Progenitor cell of endocrine pancreas (in vitro differentiated cells): ENCODE results near the gene ARID1B. TPM values are rescaled to one million over a fixed set of nuclear protein-coding genes. Genes with fewer than 3 reads are reported as not detected.

Experiments
- DNase-seq: peaks from one replicate; pipeline ENCODE4 v3.0.0; 2021; ENCODE audit warnings: low spot score; ENCODE audit not compliant: unreplicated experiment
- H3K27ac Mint-ChIP-seq: 2 replicates; pipeline ENCODE4 v1.8.0; 2021; ENCODE audit warnings: mild to moderate bottlenecking, moderate library complexity, mixed read lengths
- H3K27me3 Mint-ChIP-seq: 2 replicates; pipeline ENCODE4 v1.8.0; 2021; ENCODE audit warnings: mixed read lengths
- H3K36me3 Mint-ChIP-seq: 2 replicates; pipeline ENCODE4 v1.8.0; 2022; ENCODE audit warnings: mixed read lengths; ENCODE audit not compliant: insufficient read depth
- H3K4me1 Mint-ChIP-seq: 2 replicates; pipeline ENCODE4 v1.8.0; 2021; ENCODE audit warnings: low read depth, mixed read lengths
- H3K4me3 Mint-ChIP-seq: 2 replicates; pipeline ENCODE4 v1.8.0; 2021; ENCODE audit warnings: low read depth, mild to moderate bottlenecking, moderate library complexity, mixed read lengths
- H3K9me3 Mint-ChIP-seq: 2 replicates; pipeline ENCODE4 v1.8.0; 2021; ENCODE audit warnings: low read depth, mixed read lengths
- total RNA-seq: library from RNA; stranded (reverse); gene quantifications from 2 replicates; pipeline ENCODE4 v1.2.1, GENCODE V29; 2021
- TF ChIP-seq, protein P1 (sequence below): fragments of 200-600 bp; sonication (generic); IDR thresholded peaks from one replicate; pipeline ENCODE4 v1.5.0; 2021; ENCODE audit warnings: antibody characterized with exemption, mild to moderate bottlenecking; ENCODE audit not compliant: unreplicated experiment

The ARID1B gene
- total RNA-seq, 1 donor from 2014 or later, result 152 TPM

- H3K4me1 Mint-ChIP-seq, result peaks cover 8% of the 10 kb centered on the region
- TF ChIP-seq, protein P1, sequence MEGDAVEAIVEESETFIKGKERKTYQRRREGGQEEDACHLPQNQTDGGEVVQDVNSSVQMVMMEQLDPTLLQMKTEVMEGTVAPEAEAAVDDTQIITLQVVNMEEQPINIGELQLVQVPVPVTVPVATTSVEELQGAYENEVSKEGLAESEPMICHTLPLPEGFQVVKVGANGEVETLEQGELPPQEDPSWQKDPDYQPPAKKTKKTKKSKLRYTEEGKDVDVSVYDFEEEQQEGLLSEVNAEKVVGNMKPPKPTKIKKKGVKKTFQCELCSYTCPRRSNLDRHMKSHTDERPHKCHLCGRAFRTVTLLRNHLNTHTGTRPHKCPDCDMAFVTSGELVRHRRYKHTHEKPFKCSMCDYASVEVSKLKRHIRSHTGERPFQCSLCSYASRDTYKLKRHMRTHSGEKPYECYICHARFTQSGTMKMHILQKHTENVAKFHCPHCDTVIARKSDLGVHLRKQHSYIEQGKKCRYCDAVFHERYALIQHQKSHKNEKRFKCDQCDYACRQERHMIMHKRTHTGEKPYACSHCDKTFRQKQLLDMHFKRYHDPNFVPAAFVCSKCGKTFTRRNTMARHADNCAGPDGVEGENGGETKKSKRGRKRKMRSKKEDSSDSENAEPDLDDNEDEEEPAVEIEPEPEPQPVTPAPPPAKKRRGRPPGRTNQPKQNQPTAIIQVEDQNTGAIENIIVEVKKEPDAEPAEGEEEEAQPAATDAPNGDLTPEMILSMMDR, result no peak
- H3K36me3 Mint-ChIP-seq, result peaks cover 19% of the 10 kb centered on the region
- H3K9me3 Mint-ChIP-seq, result no peaks in the 10 kb centered on the region
- H3K4me3 Mint-ChIP-seq, result no peak overlapping the region
- peak overlapping the region; percentile 38 for H3K27ac Mint-ChIP-seq
- no peaks in the 10 kb centered on the region for H3K27me3 Mint-ChIP-seq
- no peak for DNase-seq
These were observed 358.5 kb downstream of the ARID1B start for GRCh38 chr6:157135691-157136090.

DNA sequence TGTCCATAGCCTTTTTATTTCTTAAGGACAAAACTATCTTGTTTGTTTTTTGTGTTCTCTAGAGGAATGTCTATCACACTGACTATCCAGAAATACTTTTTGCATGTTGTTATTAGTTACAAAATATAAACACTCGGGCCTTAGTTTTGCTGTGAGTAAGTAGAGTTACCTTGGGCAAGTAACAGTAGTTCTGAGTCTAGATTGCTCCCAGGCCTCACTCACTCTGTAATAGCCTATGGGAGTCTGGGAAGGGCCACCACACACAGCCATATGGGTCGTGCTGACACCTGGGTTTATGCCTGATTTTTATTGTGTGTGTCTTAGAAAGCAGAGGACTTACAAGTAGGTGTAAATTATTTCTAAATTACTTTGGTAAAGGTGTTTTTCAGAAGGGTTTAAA, 360.3 kb downstream of the ARID1B start:
- no peaks in the 10 kb centered on the region for H3K27me3 Mint-ChIP-seq
- peaks cover 6% of the 10 kb centered on the region for H3K4me1 Mint-ChIP-seq
- peaks cover 15% of the 10 kb centered on the region for H3K36me3 Mint-ChIP-seq
- no peak overlapping the region for H3K27ac Mint-ChIP-seq
- no peak overlapping the region for H3K4me3 Mint-ChIP-seq
- no peak for DNase-seq
- TF ChIP-seq, protein P1, result no peak
- no peaks in the 10 kb centered on the region for H3K9me3 Mint-ChIP-seq

DNA sequence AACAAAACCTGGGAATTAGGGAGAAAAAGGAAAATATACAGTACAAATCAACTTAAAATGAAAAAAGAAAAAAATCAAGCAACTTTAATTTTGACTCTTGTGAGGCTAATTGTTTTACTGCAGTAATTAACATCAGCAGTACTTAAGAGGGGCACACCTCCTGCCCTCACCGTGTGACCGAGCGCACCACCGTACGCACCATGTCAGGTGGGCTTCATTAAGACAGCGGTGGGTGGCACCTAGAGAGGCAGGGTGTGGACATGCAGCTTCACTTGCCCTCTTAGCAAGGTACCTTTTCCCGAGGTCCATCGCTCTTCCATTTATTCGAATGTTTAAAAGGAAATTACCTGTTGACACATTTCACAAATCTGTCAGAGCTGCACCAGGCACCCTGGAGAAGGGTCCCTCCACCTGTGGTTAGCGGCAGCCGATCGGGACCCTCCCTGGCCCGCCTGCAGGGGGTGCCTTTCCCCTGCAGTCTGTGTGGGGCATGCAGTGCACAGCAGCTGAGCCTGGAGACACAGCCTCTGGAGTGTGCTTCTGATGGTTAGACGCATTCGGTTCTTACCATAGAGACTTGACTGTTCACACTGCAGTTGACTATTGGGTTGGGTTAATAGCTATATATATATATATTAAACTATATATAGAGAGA, 362.0 kb downstream of the ARID1B start:
- peaks cover 13% of the 10 kb centered on the region for H3K36me3 Mint-ChIP-seq
- TF ChIP-seq, protein P1, result peak; percentile 47
- H3K4me3 Mint-ChIP-seq, result no peak overlapping the region
- H3K4me1 Mint-ChIP-seq, result peaks cover 6% of the 10 kb centered on the region
- no peak for DNase-seq
- no peaks in the 10 kb centered on the region for H3K27me3 Mint-ChIP-seq
- no peak overlapping the region for H3K27ac Mint-ChIP-seq
- H3K9me3 Mint-ChIP-seq, result no peaks in the 10 kb centered on the region

DNA sequence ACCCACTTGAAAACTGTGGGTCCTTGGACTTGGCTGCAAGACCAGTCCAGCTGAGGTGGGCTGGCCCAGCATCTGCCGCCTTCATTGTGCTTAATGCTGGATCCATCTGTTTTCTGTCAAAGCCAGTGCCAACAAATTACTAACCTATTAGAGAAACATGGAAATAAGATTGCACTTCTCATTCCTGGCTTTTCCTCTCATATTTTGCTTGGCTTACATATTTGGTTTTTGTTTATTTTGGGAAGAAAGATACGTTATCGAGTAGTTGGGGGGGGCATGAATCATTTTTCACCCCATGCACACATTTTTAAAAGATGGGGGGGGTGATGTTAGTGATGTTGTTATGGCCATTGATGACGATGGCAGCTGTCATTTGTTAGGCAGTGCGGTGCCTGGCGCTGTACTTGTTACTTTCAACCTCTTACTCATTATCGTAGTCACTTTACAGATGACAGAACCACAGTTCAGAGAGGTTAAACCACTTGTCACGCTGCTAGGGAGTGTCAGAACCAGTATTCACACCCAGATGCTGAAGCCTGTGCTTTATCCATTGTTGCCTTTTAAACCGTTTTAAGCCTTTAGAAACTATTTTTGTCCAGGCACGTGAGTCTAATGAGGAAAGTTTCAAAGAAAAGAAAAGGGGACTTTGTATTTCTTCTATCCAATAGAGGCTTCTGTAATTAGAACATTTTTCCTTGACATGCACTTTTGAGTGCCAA, 366.2 kb downstream of the ARID1B start:
- Mint-ChIP-seq H3K9me3 (no peaks in the 10 kb centered on the region), H3K36me3 (peaks cover 13% of the 10 kb centered on the region), H3K4me1 (no peaks in the 10 kb centered on the region), H3K4me3 (no peak overlapping the region), H3K27ac (no peak overlapping the region), H3K27me3 (no peaks in the 10 kb centered on the region)
- DNase-seq, result no peak
- TF ChIP-seq, protein P1, result no peak

- H3K27ac Mint-ChIP-seq, result no peak overlapping the region
- no peaks in the 10 kb centered on the region for H3K9me3 Mint-ChIP-seq
- no peaks in the 10 kb centered on the region for H3K4me1 Mint-ChIP-seq
- H3K36me3 Mint-ChIP-seq, result peaks cover 19% of the 10 kb centered on the region
- H3K4me3 Mint-ChIP-seq, result no peak overlapping the region
- TF ChIP-seq, protein P1, result no peak
- no peaks in the 10 kb centered on the region for H3K27me3 Mint-ChIP-seq
- no peak for DNase-seq
These were observed 367.0 kb downstream of the ARID1B start for GRCh38 chr6:157143890-157144798.
